MV-4-11 (cell line): Measurements from ENCODE around the gene TMEM134.

Source experiments
- DNase-seq: peaks from one replicate; lab custom pipeline; 2025; lab: John Stamatoyannopoulos, UW

The TMEM134 gene

GRCh38 chr11:67458266-67458665 is 10.8 kb downstream of the TMEM134 start:
- DNase-seq: no peak

GRCh38 chr11:67457453-67457852 is 11.6 kb downstream of the TMEM134 start:
- DNase-seq: no peak

DNA sequence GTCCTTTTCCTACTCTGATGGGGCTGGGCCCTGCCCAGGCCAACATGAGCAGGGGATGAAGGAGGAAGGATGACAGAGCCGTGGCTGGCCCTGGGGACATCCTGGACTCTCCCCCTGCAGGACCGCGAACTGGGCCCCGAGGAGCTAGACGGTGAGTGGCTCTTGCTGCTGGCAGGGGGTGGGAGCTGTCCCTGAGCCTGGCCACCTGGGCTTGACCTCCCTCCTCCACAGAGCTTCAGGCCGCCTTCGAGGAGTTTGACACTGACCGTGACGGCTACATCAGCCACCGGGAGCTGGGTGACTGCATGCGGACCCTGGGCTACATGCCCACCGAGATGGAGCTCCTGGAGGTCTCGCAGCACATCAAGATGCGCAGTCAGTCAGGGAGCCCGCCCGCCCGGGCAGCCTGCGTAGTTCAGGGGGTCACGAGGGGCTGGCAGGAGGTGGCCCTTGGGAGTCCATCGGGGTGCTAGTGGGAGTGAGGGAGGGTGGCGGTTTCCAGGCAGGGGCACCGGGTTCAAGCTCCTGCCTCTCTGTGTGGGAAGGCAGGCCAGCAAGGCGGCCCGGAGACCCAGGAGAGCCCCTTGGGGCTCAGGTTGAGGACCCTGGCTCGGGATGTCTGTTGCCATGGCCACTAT is 12.9 kb downstream of the TMEM134 start:
- DNase-seq: no peak

- no peak for DNase-seq
Measured at GRCh38 chr11:67455054-67455453, 14.0 kb downstream of the TMEM134 start, which contains the start of gene CABP4. CABP4 (plus strand) TSS chr11:67455354; CDS start chr11:67455424, 70 bp downstream.

- no peak for DNase-seq
Measured at GRCh38 chr11:67453816-67454732, 15.0 kb downstream of the TMEM134 start.

DNA sequence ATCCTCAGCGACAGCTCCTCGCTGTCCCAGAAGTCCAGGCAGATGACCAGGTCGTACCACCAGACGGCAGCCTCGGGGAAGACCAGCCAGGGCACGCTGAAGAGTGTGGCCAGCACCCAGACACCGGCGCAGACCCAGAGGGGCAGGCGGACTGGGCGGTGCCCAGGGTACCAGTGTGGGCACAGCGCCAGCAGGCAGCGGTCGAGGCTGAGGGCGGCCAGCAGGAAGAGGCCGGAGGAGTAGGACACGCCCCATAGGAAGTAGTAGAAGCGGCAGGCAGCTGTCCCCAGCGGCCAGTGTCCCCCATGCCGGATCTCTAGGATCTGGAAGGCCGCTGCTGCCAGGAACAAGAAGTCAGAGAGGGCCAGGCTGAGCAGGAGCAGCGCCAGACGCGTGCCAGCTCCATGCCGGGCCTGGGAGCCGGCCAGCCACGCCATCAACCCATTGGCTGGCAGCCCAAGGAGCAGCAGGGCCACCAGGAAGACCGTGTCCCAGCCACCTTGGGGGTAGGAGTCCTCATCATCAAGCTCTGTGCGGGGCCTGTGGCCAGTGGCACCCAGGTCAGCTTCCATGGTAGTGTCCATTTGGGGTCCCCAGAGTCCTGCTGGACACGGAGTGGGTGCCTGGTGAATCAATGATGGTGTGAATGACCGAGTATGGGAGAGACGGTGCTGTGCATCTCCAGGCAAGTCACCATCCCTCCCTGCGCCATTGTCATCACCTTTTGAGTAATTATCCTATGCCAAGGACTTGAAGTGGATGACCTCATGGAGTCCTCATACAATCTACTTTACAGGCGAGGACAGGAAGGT is 16.7 kb downstream of the TMEM134 start, which contains the start of gene GPR152:
TSS of gene GPR152 (minus strand) at position 589 of the 812 bp plus-strand sequence. CDS start at position 584, 5 bp downstream.
- DNase-seq: no peak

GRCh38 chr11:67451658-67451976 is 17.4 kb downstream of the TMEM134 start:
- DNase-seq: no peak

- DNase-seq: no peak
Measured at GRCh38 chr11:67450796-67451657, 18.0 kb downstream of the TMEM134 start.

- DNase-seq: no peak
Measured at GRCh38 chr11:67449116-67449844, 19.8 kb downstream of the TMEM134 start.

GRCh38 chr11:67448220-67448609 is 20.8 kb downstream of the TMEM134 start:
- no peak for DNase-seq

DNA sequence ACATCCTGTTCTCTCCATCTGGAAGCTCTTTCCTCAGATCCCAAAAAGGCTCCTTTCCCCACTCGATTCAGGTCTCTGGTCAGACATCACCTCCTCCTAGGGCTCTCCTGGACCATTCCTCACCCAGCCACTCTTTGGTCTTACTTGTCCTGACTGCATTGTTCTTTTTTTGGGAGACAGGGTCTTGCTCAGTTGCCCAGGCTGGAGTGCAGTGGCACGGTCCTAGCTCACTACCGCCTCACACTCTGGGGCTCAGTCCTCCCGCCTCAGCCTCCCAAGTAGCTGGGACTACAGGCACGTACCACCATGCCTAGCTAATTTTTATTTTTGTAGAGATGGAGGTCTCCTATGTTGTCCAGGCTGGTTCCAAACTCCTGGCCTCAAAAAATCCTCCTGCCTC is 23.5 kb downstream of the TMEM134 start:
- DNase-seq: no peak

GRCh38 chr11:67442504-67443404 is 26.3 kb downstream of the TMEM134 start:
- DNase-seq: no peak

DNA sequence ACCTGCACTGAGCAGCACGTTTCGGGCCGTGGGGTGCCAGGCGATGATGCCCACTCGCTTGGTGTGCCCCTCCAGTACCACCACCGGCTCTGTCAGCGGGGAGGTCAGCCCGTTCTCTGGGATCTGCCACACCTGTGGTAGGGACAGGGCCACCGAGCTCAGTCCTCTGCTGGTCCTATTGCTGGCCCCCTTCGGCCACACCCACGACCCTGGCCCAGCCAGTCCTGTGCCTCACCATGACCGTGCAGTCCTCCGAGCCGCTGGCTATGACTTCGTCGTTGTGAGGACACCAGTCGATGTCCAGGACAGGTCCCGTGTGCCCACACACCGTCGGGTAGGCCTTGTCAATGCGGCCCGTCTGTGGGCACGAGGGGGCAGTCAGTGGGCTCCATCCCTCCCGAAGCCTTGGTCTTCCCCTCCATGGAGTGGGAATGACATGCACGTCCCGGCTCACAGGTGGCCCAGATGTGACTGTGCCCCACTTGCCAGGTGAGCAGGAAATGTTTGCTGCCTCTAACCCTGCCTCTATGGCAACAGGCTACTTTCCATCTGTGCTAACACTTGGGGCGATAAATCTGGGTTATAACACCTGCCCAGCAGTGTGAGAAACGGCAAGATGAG is 27.2 kb downstream of the TMEM134 start:
- no peak for DNase-seq

DNA sequence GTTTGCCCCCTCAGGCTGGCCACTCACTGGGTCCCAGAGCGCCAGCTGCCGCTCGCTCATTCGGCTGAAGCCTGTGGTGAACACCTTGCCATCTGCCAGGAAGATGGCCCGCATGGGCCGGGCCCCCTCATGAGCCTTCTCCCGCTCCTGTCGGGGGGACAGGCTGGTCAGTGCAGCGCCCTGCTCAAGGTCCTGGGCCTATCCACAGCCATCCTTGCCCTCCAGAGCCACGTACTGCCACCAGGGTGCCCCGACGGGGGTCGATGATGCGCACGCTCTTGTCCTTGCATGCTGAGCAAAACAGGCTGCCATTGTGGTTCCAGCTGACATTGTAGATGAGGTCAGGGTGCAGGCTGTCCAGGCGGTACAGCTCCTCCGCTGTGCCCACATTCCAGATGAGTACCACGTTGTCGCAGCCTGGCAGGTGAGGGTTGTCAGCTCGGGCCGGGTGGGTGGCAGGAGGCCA is 27.9 kb downstream of the TMEM134 start:
- DNase-seq: no peak

- DNase-seq: no peak
Measured at GRCh38 chr11:67440229-67441097, 28.6 kb downstream of the TMEM134 start.

- DNase-seq: peak; percentile 19
Measured at GRCh38 chr11:67439321-67440228, 29.5 kb downstream of the TMEM134 start.
